Mesothelial cell of epicardium (in vitro differentiated cells): ENCODE measurements around the gene C19orf38. TPM values are rescaled to one million over a fixed set of nuclear protein-coding genes. Genes with fewer than 3 reads are reported as not detected.

Source experiments
- DNase-seq, 2 experiments: peaks; one replicate each; pipeline ENCODE4 v3.0.0; 2021; ENCODE audit warnings: low spot score in 2 of 2; ENCODE audit not compliant: unreplicated experiment in 2 of 2
- H3K27ac Mint-ChIP-seq: 2 replicates; pipeline ENCODE4 v1.8.0; 2021; ENCODE audit warnings: mixed read lengths
- H3K27me3 Mint-ChIP-seq: 2 replicates; pipeline ENCODE4 v1.8.0; 2021; ENCODE audit warnings: low read depth, mixed read lengths
- H3K36me3 Mint-ChIP-seq: 2 replicates; pipeline ENCODE4 v1.8.0; 2021; ENCODE audit warnings: mixed read lengths
- H3K4me1 Mint-ChIP-seq: 2 replicates; pipeline ENCODE4 v1.8.0; 2021; ENCODE audit warnings: mixed read lengths
- H3K4me3 Mint-ChIP-seq: 2 replicates; pipeline ENCODE4 v1.8.0; 2021; ENCODE audit warnings: mild to moderate bottlenecking, moderate library complexity, mixed read lengths
- H3K9me3 Mint-ChIP-seq: 2 replicates; pipeline ENCODE4 v1.8.0; 2021; ENCODE audit warnings: mixed read lengths
- total RNA-seq: library from RNA; stranded (reverse); gene quantifications from 3 replicates; pipeline ENCODE4 v1.2.1, GENCODE V29; 2021
- TF ChIP-seq, protein P1 (sequence below): fragments of 200-600 bp; sonication (generic); IDR thresholded peaks from one replicate; pipeline ENCODE4 v1.5.0; 2021; ENCODE audit warnings: antibody characterized with exemption; ENCODE audit not compliant: unreplicated experiment

The C19orf38 gene
- total RNA-seq, 1 donor from 2014 or later, result 2.3 TPM

DNA sequence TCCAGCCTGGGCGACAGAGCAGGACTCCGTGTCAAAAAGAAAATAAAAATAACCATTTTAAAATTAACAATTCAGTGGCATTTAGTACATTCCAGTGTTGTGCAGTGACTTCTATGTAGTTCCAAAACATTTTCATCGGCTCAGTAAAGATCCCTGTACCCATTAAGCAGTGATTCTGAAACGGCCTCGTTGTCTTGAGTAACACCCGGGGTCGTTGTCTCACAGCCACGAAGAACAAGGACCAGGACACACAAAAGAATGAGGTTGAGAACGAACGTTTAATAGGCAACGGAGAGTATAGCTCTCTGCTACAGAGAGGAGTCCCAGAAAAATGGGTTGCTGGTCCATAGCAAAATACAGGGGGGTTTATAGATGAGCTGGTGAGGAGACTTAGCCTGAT is 9.8 kb upstream of the C19orf38 start:
- no peaks in the 10 kb centered on the region for H3K27me3 Mint-ChIP-seq
- H3K4me3 Mint-ChIP-seq, result no peak overlapping the region
- TF ChIP-seq, protein P1, sequence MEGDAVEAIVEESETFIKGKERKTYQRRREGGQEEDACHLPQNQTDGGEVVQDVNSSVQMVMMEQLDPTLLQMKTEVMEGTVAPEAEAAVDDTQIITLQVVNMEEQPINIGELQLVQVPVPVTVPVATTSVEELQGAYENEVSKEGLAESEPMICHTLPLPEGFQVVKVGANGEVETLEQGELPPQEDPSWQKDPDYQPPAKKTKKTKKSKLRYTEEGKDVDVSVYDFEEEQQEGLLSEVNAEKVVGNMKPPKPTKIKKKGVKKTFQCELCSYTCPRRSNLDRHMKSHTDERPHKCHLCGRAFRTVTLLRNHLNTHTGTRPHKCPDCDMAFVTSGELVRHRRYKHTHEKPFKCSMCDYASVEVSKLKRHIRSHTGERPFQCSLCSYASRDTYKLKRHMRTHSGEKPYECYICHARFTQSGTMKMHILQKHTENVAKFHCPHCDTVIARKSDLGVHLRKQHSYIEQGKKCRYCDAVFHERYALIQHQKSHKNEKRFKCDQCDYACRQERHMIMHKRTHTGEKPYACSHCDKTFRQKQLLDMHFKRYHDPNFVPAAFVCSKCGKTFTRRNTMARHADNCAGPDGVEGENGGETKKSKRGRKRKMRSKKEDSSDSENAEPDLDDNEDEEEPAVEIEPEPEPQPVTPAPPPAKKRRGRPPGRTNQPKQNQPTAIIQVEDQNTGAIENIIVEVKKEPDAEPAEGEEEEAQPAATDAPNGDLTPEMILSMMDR, result no peak
- H3K36me3 Mint-ChIP-seq, result peaks cover 3% of the 10 kb centered on the region
- peaks cover 12% of the 10 kb centered on the region for H3K9me3 Mint-ChIP-seq
- DNase-seq, result no peak
- H3K4me1 Mint-ChIP-seq, result peaks cover 11% of the 10 kb centered on the region
- H3K27ac Mint-ChIP-seq, result no peak overlapping the region

DNA sequence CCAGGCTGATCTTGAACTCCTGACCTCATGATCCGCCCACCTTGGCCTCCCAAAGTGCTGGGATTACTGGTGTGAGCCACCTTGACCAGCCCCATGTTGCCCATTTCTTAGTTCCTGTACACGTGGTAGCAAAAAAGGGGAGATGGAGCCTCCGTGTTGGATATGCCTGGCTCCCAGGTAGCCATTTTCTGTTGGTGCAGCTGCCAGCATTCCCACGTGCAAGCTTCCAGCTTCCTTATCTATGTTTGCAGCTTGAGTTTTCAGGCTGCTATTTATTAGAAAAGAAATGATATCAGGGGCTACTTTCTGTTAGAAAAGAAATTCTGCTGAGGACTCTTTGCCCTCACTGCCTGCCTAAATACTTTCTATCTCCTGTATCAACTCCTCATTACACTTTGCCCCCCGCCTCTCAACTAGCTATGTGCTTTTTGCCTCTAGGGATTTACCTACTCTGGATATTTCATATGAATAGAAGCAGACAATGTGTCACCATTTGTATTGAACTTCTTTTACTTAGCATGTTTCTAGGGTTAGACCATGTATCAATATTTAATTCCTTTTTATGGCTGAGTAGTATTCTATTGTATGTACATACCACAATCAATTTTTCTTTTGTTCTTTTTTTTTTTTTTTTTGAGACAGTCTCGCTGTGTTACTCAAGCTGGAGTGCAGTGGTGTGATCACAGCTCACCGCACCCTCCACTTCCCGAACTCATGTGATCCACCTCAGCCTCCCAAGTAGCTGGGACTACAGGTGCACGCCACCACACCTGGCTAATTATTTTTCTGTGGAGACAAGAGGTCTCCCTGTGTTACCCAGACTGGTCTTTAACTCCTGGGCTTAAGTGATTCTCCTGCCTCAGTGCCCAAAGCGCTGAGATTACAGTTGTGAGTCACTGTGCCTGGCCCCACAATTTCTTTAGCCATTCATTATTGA is 8.8 kb upstream of the C19orf38 start:
- no peak overlapping the region for H3K27ac Mint-ChIP-seq
- no peak overlapping the region for H3K4me3 Mint-ChIP-seq

DNA sequence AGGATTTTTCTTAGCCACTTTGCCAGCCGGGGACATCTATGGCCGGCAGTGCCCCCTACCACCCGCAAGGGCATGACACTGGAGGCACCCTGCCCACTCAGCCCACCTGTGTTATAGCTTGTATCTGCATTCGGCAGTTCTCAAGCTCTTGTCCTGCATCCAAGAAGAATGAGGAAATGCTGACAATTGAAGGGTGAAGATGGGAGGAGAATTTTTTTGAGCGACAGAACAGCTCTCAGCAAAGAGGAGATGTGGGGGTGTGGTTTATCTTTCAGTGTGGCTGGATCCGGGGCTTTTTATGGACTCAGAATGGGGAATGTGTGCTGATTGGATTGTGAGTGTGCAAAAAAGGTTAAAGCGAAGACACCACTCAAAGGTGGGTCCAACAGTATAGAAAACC is 5.4 kb upstream of the C19orf38 start:
- no peaks in the 10 kb centered on the region for H3K4me1 Mint-ChIP-seq
- peaks cover 2% of the 10 kb centered on the region for H3K27me3 Mint-ChIP-seq
- no peak overlapping the region for H3K27ac Mint-ChIP-seq
- H3K36me3 Mint-ChIP-seq, result no peaks in the 10 kb centered on the region
- no peak overlapping the region for H3K4me3 Mint-ChIP-seq
- TF ChIP-seq, protein P1, result no peak
- no peak for DNase-seq
- H3K9me3 Mint-ChIP-seq, result peaks cover 10% of the 10 kb centered on the region

More for the DNA sequence above, 8.8 kb upstream of the C19orf38 start:
- Mint-ChIP-seq H3K4me1 (peaks cover 11% of the 10 kb centered on the region), H3K36me3 (peaks cover 3% of the 10 kb centered on the region), H3K9me3 (peaks cover 12% of the 10 kb centered on the region), H3K27me3 (no peaks in the 10 kb centered on the region)
- TF ChIP-seq, protein P1, result no peak
- DNase-seq, result no peak

GRCh38 chr19:10846500-10847202 is 1.6 kb upstream of the C19orf38 start:
- Mint-ChIP-seq H3K36me3 (no peaks in the 10 kb centered on the region), H3K27me3 (peaks cover 4% of the 10 kb centered on the region), H3K4me3 (no peak overlapping the region), H3K27ac (no peak overlapping the region), H3K4me1 (peaks cover 3% of the 10 kb centered on the region), H3K9me3 (peaks cover 6% of the 10 kb centered on the region)
- no peak for DNase-seq
- TF ChIP-seq, protein P1, result no peak

DNA sequence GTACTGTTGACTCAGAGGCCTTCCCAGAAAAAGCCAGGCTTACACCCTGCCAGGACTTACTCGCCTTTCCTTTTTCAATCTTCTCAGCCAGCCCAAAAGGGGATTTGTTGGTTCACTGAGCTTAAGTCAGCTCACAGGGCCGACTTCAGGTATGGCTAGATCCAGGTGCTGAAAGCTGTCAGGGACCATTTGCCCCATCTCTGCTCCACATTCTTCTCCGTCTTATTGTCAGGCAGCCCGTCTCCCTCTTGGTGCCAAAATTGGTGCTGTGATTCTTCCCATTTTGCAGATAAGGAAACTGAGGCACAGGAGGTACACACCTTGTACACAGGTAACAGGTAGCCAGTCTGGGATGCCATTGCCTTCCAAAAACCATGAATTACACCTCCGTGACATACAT is 2.4 kb downstream of the C19orf38 start:
- no peaks in the 10 kb centered on the region for H3K36me3 Mint-ChIP-seq
- H3K27me3 Mint-ChIP-seq, result peaks cover 4% of the 10 kb centered on the region
- TF ChIP-seq, protein P1, result no peak
- H3K27ac Mint-ChIP-seq, result no peak overlapping the region
- H3K9me3 Mint-ChIP-seq, result peaks cover 6% of the 10 kb centered on the region
- no peak overlapping the region for H3K4me3 Mint-ChIP-seq
- no peak for DNase-seq
- H3K4me1 Mint-ChIP-seq, result peaks cover 3% of the 10 kb centered on the region
